GM19240 (cell line): ENCODE measurements around the gene PPM1L.

Experiments
- DNase-seq: peaks from one replicate; pipeline ENCODE4 v3.0.0; 2011; ENCODE audit warnings: low spot score; ENCODE audit not compliant: insufficient read length

Gene PPM1L

DNA sequence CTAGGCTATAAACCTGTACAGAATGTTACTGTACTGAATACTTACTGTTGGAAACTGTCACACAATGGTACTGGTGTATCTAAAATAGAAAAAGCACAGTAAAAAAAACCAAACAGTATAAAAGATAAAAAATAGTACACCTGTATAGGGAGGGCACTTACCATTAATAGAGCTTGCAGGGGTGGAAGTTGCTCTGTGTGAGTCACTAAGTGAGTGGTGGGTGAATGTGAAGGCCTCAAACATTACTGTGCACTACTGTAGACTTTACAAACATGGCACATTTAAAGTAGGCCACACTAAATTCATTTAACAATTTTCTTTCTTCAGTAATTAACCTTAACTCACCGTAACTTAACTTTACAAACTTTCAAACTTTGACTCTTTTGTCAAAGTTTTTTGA lies 327.1 kb downstream of the PPM1L start:
- no peak for DNase-seq

DNA sequence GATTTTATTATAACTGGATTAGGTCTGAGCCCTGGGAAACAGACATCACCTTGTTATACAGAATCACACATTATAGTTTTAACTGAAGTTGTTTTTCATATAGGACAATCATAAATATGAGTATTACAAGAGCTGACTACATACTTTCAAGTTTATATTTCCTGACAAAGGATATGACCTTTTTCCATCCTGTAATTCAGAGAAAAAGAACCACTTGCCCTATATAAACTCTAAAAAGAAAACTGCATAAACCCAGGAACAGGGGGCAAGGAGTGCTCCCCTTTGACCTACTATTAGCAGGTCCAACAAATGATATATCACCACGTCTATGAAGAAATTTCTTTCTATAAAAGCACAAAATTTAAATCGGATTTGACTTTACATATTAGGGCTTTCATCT lies 328.2 kb downstream of the PPM1L start:
- DNase-seq: no peak

DNA sequence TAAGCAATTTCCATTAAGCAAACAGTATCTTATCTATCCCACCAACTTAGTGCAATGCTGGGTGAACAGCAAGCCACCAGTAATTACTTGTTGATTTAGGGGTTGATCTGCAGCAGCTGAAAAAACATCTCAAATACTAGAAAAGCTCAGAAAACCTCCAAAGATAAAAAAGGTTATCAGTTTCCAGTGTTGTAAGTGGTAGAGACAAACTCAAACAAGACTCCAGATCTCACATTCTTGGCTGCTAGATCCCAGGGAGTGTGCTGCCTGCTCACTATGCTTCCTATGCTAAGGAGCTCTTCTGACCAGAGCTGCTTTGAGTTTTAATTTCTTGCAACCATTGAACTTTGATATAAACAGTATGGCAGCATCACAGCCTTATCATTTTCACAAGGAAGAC lies 337.9 kb downstream of the PPM1L start:
- no peak for DNase-seq

DNA sequence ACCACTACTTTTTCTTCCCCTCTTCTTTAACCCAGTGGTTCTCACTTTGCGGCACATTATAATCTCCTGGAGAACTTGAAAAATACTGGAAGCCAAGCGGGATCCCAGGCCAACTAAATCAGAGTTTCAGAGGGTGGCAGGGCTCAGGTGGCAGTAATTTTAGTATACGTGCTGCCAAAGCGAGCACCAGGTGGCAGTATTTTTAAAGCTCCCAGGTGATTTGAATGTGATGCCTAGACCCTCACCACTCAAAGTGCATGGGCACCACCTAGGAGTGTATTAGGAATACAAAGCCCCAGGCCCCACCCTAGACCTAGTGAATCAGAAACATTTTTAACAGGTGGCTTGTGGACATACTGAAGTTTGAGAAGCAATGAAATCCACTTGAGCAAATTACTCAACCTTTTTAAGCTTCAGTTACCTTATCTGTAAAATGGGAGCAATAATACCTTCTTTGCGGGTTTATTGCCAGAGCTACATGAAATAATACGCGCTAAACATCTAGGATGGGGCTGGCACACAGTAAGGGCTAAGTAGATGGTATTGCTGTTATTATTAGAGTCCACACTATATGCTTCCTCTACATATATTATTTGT lies 340.8 kb downstream of the PPM1L start:
- no peak for DNase-seq

DNA sequence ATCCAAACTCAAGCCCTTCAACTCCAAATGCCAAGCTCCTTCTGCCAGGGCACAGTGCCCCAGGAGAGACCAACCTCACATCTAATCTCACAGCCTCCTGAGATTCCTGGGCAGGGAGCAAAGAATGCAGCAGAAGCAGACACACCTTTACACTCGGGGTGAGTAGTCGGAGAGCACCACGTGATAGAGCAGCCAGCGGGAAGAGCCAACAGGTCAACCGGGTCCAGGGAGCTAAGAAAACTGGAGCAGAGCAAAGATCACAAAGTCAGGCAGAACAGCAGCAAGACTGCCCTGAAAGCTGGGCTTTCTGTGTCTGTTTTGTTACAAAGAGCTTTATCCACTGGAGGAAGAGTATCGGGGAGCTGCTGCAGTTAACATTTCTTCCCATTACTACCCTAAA lies 345.0 kb downstream of the PPM1L start:
- no peak for DNase-seq

DNA sequence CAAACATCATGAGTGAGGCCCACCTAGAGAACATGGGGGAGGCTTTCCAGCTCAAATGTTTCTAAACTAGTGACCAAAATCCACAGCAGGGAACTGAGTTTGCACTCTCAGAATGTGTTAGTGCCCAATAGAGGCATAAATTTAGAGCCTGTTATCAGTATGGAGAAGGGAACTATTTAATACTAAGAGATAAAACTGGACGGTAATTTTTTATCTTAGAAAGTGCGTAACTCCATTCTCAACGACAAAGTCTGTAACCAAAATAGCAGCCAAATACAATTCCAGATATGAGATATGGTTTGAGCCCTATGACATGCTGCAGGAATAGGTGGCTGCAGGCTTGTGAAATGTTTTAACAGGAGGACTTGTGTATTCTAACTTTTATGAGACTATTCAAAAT lies 345.6 kb downstream of the PPM1L start:
- no peak for DNase-seq

DNA sequence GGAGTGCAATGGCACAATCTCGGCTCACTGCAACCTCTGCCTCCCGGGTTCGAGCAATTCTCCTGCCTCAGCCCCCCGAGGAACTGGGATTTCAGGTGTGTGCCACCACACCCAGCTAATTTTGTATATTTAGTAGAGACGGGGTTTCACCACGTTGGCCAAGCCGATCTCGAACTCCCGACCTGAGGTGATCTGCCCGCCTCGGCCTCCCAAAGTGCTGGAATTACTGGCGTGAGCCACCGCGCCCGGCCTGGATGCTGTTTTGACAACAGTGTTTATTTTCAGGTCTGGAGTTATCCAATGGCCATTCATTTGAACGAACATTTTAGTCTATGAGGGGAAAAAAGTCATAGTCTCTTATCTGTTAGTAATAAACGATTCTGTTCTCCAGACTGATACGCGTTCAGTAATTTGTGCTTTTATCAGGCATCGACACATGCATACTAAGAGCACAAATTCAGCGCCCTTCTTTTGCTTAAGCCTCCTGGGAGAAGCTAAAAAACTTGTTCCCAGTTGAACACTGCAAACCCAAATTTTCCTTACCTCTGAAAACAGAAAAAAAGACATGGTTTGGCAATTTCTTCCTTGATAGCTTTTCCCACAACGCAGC lies 347.9 kb downstream of the PPM1L start:
- DNase-seq: no peak

DNA sequence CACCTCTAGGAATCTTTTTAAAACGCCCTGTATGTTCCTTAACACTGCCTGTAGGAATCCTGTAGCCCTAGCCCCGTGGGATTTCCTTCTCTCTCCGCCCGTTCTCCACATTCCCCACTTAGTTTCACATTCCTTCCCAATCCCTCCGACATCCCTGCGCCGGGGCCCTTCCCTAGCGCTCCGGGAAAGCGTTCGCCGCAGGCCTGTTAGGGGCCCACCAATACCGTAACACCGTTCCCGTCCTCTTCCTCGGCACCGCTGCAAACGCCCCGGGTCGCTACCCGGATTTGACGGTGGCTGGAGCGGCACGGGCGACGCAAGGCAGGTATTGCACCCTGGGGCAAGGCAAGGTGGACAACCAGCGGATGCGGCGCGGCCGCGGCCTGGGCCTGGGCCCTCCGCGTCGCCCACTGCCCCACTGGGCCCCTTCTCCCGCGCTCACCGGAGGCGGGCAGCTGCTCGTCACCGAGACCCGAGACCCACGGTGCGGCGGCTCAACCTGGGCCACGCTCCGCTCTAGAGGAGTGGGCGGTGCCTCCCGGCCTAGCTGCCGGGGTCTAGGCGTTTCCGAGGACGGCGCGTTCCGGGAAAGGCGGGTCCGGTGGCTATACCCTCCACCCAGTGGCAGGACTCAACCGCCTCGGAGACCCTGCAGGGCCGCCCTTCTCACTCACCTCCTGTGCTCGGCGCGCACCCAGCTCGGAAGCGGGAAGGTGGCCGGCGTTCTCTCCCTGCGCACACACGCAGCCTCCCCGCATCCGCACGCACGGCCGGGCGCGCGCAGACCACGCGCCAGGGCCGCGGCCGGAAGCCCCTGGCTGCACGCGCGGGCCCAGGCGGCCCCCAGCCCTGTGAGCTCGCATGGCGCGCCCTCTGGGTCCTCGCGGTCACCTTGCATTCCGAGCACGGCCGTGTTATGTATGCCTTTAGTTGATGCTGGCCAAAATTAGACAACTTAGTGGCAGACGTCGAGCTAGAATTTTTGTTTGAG lies 348.8 kb downstream of the PPM1L start, which contains the start of gene B3GALNT1:
Gene B3GALNT1, minus strand, starts transcription at position 789 of the 991 bp plus-strand sequence. CDS start 18,595 bp downstream, outside the sequence.
- DNase-seq: peak; percentile 2

DNA sequence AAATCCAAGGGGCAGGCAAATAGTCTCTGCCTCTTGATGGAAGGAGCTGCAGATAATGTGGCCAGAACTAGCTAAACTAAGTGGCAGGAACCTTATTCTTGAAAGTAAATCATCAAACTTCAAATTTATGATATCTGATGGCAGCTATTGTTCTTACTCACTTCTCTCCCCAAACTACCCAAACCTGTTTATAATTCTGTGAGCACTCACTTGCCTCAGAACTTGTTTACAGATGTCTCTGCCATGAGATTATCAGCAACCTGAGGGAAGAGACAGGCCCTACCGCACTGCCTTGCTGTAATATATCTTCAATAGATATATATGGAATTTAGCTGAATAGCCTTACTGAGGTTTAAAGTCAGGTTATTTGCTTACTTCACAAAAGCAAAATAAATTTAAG lies 351.3 kb downstream of the PPM1L start:
- DNase-seq: no peak

DNA sequence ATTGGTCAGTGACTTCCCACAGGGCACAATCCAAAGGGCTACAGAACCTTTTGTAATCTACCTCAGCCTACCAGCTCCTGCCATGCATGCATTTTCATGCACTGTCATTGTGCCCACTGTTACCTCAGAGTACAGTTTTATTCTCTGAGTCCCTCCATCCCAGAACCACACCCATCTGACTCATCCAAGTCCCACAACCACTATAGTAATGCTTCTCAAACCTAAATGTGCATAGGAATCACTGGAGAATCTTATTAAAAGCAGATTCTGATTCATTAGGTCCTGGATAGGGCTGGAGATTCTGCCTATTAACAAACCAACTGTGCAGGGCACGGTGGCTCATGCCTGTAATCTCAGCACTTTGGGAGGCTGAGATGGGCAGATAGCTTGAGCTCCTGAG lies 352.8 kb downstream of the PPM1L start:
- DNase-seq: no peak

DNA sequence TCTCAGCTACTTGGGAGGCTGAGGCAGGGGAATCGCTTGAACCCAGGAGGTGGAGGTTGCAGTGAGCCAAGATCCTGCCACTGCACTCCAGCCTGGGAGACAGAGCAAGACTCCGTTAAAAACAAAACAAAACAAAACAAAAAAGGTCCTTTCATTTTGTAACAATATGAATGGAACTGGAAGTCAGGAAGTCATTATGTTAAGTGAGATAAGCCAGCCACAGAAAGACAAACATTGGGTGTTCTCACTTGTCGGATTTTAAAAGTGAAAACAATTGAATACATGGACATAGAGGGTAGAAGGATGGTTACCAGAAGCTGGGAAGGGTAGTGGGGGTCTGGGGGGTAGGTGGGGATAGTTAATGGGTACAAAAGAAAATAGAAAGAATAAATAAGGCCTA lies 361.6 kb downstream of the PPM1L start:
- no peak for DNase-seq

DNA sequence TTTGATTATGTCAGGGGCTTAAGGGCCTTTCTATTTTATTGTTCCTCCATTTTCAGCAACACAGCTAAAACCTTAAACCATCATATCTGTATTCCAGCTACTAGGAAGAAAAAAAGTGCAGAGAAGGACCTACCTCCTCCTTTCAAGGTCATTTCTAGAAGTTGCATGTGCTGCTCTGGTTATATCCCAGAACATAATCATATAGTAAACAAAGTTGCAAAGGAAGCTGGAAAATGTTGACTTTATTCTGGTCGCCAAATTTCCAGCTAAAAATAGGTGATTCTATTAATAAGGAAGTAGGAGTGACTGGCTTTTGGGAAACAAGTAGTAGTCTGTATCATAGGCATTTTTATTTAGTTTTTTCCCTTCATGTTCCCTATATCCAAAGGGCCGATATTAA lies 370.5 kb downstream of the PPM1L start:
- no peak for DNase-seq
